ENCODE results near the gene OR3A3. TPM values are rescaled to one million over a fixed set of nuclear protein-coding genes. Genes with fewer than 3 reads are reported as not detected.
"Not testable (repeated sequence)": the region's sequence is repeated elsewhere in the genome, so short reads cannot be mapped to it uniquely, and the experiment has no call there.

OR3A3 gene
- total RNA-seq: not detected

GRCh38 chr17:3411070-3411469 is at the start of gene OR3A3:
Gene OR3A3, plus strand, starts transcription at chr17:3411370.
- ATAC-seq (no peak), DNase-seq (ENCODE audit: low spot score) (no peak)
- Mint-ChIP-seq H3K27ac (no peak within 1 kb of the TSS), H3K4me3 (no peak within 1 kb of the TSS), H3K36me3 (peaks cover 10% of the 10 kb centered on the region), H3K9me3 (peaks cover 3% of the 10 kb centered on the region), H3K4me1 (ENCODE audit: low read depth in 2 of 2) (peaks cover 4 to 5% of the 10 kb centered on the region in 2 donors), H3K27me3 (peaks cover 26 to 38% of the 10 kb centered on the region in 2 donors)

- H3K27ac Mint-ChIP-seq; ATAC-seq; H3K9me3 Mint-ChIP-seq; H3K4me1 Mint-ChIP-seq (ENCODE audit: low read depth in 2 of 2); DNase-seq (ENCODE audit: low spot score); H3K4me3 Mint-ChIP-seq: not testable (repeated sequence)
- Mint-ChIP-seq H3K36me3 (peaks cover 14% of the 10 kb centered on the region), H3K27me3 (peaks cover 19 to 35% of the 10 kb centered on the region in 2 donors)
Observed at GRCh38 chr17:3371167-3371566, 40.0 kb upstream of the OR3A3 start.

DNA sequence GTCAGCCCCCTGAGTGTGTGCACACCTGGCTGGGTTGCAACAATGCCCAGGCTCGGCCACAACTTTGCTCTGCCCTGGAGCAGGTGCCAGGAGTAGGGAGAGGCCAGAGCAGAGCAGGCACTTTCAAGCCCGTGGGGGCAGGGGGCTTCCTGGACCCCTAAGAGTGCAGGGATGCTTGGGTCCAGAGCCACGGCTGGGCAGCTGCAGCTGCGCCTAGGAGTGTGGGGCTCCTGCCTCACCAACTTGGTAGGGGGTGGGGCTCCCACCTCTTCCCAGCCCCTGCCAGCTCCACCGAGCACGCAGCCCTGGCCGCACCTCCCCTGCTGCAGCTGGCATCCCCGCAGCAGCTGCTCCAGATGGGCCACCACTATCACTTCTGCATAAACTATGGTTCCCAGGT is 32.8 kb upstream of the OR3A3 start:
- H3K4me1 Mint-ChIP-seq (ENCODE audit: low read depth in 2 of 2): no peaks in the 10 kb centered on the region
- no peak for DNase-seq (ENCODE audit: low spot score)
- H3K36me3 Mint-ChIP-seq: peaks cover 9% of the 10 kb centered on the region
- no peaks in the 10 kb centered on the region for H3K9me3 Mint-ChIP-seq
- no peak overlapping the region for H3K4me3 Mint-ChIP-seq
- peaks cover 23 to 60% of the 10 kb centered on the region in 2 donors for H3K27me3 Mint-ChIP-seq
- peak in 1 of 2 donors; percentile 39 for ATAC-seq
- H3K27ac Mint-ChIP-seq: no peak overlapping the region

GRCh38 chr17:3381957-3382356 is 29.2 kb upstream of the OR3A3 start:
- no peak overlapping the region for H3K27ac Mint-ChIP-seq
- H3K4me1 Mint-ChIP-seq (ENCODE audit: low read depth in 2 of 2): no peaks in the 10 kb centered on the region
- DNase-seq (ENCODE audit: low spot score): no peak
- no peak overlapping the region for H3K4me3 Mint-ChIP-seq
- no peaks in the 10 kb centered on the region for H3K9me3 Mint-ChIP-seq
- no peaks in the 10 kb centered on the region for H3K36me3 Mint-ChIP-seq
- no peak for ATAC-seq
- H3K27me3 Mint-ChIP-seq: peaks cover 33 to 66% of the 10 kb centered on the region in 2 donors

- no peaks in the 10 kb centered on the region for H3K9me3 Mint-ChIP-seq
- ATAC-seq: peak; percentile 54 to 90
- peaks cover 33 to 60% of the 10 kb centered on the region in 2 donors for H3K27me3 Mint-ChIP-seq
- H3K4me3 Mint-ChIP-seq: no peak within 1 kb of the TSS
- DNase-seq (ENCODE audit: low spot score): no peak
- no peak within 1 kb of the TSS for H3K27ac Mint-ChIP-seq
- no peaks in the 10 kb centered on the region for H3K4me1 Mint-ChIP-seq (ENCODE audit: low read depth in 2 of 2)
- H3K36me3 Mint-ChIP-seq: no peaks in the 10 kb centered on the region
Observed at GRCh38 chr17:3385869-3386816, 25.0 kb upstream of the OR3A3 start, which contains the start of gene OR3A2. Gene OR3A2, minus strand, starts transcription at chr17:3386308.

DNA sequence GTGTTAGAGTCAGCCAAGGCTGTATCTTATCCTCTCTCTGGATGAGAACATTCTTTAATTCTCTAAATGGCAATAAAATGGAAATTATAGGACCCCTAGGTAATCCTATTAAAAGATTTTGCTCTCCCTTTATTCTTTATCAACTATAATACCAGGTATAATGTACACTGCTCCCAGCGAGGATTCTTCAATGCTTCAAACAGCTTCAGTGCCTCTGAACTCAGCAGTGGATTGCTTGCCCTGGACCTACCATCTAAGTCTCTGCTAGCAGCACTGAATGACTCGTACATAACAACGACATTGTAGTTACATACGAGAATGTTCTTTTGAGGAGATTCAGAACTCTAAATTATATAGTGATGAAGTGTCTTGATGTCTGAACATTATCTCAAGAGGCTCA is 21.4 kb upstream of the OR3A3 start:
- Mint-ChIP-seq H3K4me1 (ENCODE audit: low read depth in 2 of 2) (no peaks in the 10 kb centered on the region), H3K9me3 (no peaks in the 10 kb centered on the region), H3K36me3 (no peaks in the 10 kb centered on the region), H3K27ac (no peak overlapping the region), H3K27me3 (peaks cover 31 to 58% of the 10 kb centered on the region in 2 donors), H3K4me3 (no peak overlapping the region)
- ATAC-seq: no peak
- DNase-seq (ENCODE audit: low spot score): no peak

- H3K9me3 Mint-ChIP-seq; ATAC-seq; H3K27ac Mint-ChIP-seq; H3K4me1 Mint-ChIP-seq (ENCODE audit: low read depth in 2 of 2); DNase-seq (ENCODE audit: low spot score); H3K4me3 Mint-ChIP-seq; H3K36me3 Mint-ChIP-seq: not testable (repeated sequence)
- peaks cover 23 to 53% of the 10 kb centered on the region in 2 donors for H3K27me3 Mint-ChIP-seq
Observed at GRCh38 chr17:3397801-3398200, 13.4 kb upstream of the OR3A3 start.

- ATAC-seq (no peak), DNase-seq (ENCODE audit: low spot score) (no peak)
- Mint-ChIP-seq H3K27ac (no peak within 1 kb of the TSS), H3K9me3 (no peaks in the 10 kb centered on the region), H3K4me3 (no peak within 1 kb of the TSS), H3K27me3 (peaks cover 23 to 57% of the 10 kb centered on the region in 2 donors), H3K4me1 (ENCODE audit: low read depth in 2 of 2) (no peaks in the 10 kb centered on the region), H3K36me3 (no peaks in the 10 kb centered on the region)
Observed at GRCh38 chr17:3398310-3398709, 12.9 kb upstream of the OR3A3 start, which contains the start of gene OR1E1. Gene OR1E1, minus strand, starts transcription at chr17:3398410. Its CDS starts 0 bp downstream, at chr17:3398410.

- Mint-ChIP-seq H3K27me3 (peaks cover 22 to 49% of the 10 kb centered on the region in 2 donors), H3K4me1 (ENCODE audit: low read depth in 2 of 2) (no peaks in the 10 kb centered on the region), H3K36me3 (no peaks in the 10 kb centered on the region), H3K9me3 (no peaks in the 10 kb centered on the region), H3K27ac (no peak overlapping the region), H3K4me3 (no peak overlapping the region)
- ATAC-seq (no peak), DNase-seq (ENCODE audit: low spot score) (no peak)
Observed at GRCh38 chr17:3400055-3400454, 11.1 kb upstream of the OR3A3 start.

DNA sequence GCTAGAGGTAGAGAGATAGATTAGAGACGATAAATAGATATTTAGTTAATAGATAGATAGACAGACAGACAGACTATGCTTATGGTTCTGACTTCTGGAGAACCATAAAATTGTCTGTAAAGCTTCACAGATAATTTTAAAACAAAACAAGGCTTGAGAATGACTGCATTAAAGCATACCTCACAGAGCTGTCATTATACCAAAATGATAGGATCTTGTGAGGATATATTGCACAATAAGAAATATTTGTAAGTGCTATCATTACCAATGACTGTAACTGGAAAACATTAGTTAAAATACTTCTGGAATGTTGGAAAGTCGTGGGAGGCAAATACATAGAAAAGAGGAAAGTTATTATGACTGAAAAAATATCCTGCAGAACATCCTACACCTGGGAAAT is 9.4 kb upstream of the OR3A3 start:
- H3K9me3 Mint-ChIP-seq: no peaks in the 10 kb centered on the region
- ATAC-seq: no peak
- H3K36me3 Mint-ChIP-seq: no peaks in the 10 kb centered on the region
- DNase-seq (ENCODE audit: low spot score): no peak
- no peaks in the 10 kb centered on the region for H3K4me1 Mint-ChIP-seq (ENCODE audit: low read depth in 2 of 2)
- H3K4me3 Mint-ChIP-seq: no peak overlapping the region
- H3K27me3 Mint-ChIP-seq: peaks cover 28 to 48% of the 10 kb centered on the region in 2 donors
- H3K27ac Mint-ChIP-seq: no peak overlapping the region

GRCh38 chr17:3403856-3404255 is 7.3 kb upstream of the OR3A3 start:
- not testable (repeated sequence) for ATAC-seq; H3K4me1 Mint-ChIP-seq (ENCODE audit: low read depth in 2 of 2); H3K9me3 Mint-ChIP-seq; H3K4me3 Mint-ChIP-seq; DNase-seq (ENCODE audit: low spot score); H3K36me3 Mint-ChIP-seq; H3K27ac Mint-ChIP-seq
- H3K27me3 Mint-ChIP-seq: peaks cover 34 to 56% of the 10 kb centered on the region in 2 donors

GRCh38 chr17:3412216-3412615 is 1.0 kb downstream of the OR3A3 start:
- peak in 1 of 2 donors; percentile 11 for ATAC-seq
- H3K9me3 Mint-ChIP-seq; H3K4me1 Mint-ChIP-seq (ENCODE audit: low read depth in 2 of 2); DNase-seq (ENCODE audit: low spot score); H3K4me3 Mint-ChIP-seq; H3K27ac Mint-ChIP-seq; H3K36me3 Mint-ChIP-seq: not testable (repeated sequence)
- peaks cover 22 to 34% of the 10 kb centered on the region in 2 donors for H3K27me3 Mint-ChIP-seq

GRCh38 chr17:3415610-3416009 is 4.4 kb downstream of the OR3A3 start:
- Mint-ChIP-seq H3K36me3 (no peaks in the 10 kb centered on the region), H3K27ac (no peak overlapping the region), H3K4me3 (no peak overlapping the region), H3K27me3 (peaks cover 17 to 32% of the 10 kb centered on the region in 2 donors), H3K9me3 (no peaks in the 10 kb centered on the region), H3K4me1 (ENCODE audit: low read depth in 2 of 2) (peaks cover 4 to 5% of the 10 kb centered on the region in 2 donors)
- DNase-seq (ENCODE audit: low spot score) (no peak), ATAC-seq (no peak)

- DNase-seq (ENCODE audit: low spot score) (no peak), ATAC-seq (no peak)
- Mint-ChIP-seq H3K36me3 (no peaks in the 10 kb centered on the region), H3K9me3 (no peaks in the 10 kb centered on the region), H3K4me1 (ENCODE audit: low read depth in 2 of 2) (no peaks in the 10 kb centered on the region), H3K27ac (no peak overlapping the region), H3K27me3 (peaks cover 17 to 34% of the 10 kb centered on the region in 2 donors), H3K4me3 (no peak overlapping the region)
Observed at GRCh38 chr17:3418222-3418621, 7.1 kb downstream of the OR3A3 start.
